B cell (primary cell): Measurements from ENCODE around the gene TMEM14C. TPM values are rescaled to one million over a fixed set of nuclear protein-coding genes. Genes with fewer than 3 reads are reported as not detected.

ENCODE experiments used
- ATAC-seq: fragments of 200-7000 bp; cut with Tn5 transposase; one replicate; pipeline ENCODE4 v1.10.0; 2021; ENCODE audit warnings: low read depth, mild to moderate bottlenecking, moderate number of reproducible peaks, moderate library complexity
- CTCF ChIA-PET: fragments of 350-600 bp; sonication (Branson Sonifier 250); formaldehyde crosslinking; loops from one replicate; lab custom pipeline; 2021; ENCODE audit warnings: antibody characterized with exemption, inconsistent platforms; lab: Charles Lee
- POLR2A ChIA-PET: fragments of 350-600 bp; sonication (Branson Sonifier 250); formaldehyde crosslinking; loops from one replicate; lab custom pipeline; 2021; ENCODE audit warnings: antibody characterized with exemption; lab: Charles Lee
- DNase-seq: peaks from one replicate; pipeline ENCODE4 v3.0.0; 2013
- H2AFZ ChIP-seq: 2 replicates; pipeline ENCODE4 v1.6.1; 2012; ENCODE audit warnings: mild to moderate bottlenecking, low read depth, low read length; ENCODE audit not compliant: insufficient read depth, poor library complexity, severe bottlenecking
- H3K27ac ChIP-seq, 2 donors: 1 replicate in 1 of 2; 2 replicates in 1 of 2; pipeline ENCODE4 v1.5.1; 2012 to 2013; ENCODE audit warnings: low read length in 2 of 2, mild to moderate bottlenecking in 2 of 2, moderate library complexity in 1 of 2
- H3K27me3 ChIP-seq, 4 experiments: fragments of 200-600 bp in 1 of 4; sonication (generic) in 1 of 4; replicated peaks in 1 of 4; 1 replicate in 2 of 4; 2 replicates in 2 of 4; pipeline versions ENCODE4 v1.6.1 to v1.7.0; 2013 to 2016; ENCODE audit warnings: low read length in 3 of 4, mild to moderate bottlenecking in 2 of 4, mixed read lengths in 1 of 4, moderate library complexity in 1 of 4; ENCODE audit not compliant: insufficient read depth in 4 of 4, control insufficient read depth in 3 of 4; ENCODE audit errors: control extremely low read depth in 1 of 4
- H3K36me3 ChIP-seq, 2 experiments: replicated peaks in 1 of 2; 1 replicate in 1 of 2; 2 replicates in 1 of 2; pipeline versions ENCODE4 v1.6.1 to v1.7.1; 2013; ENCODE audit warnings: low read length in 1 of 2; ENCODE audit not compliant: insufficient read depth in 2 of 2, control insufficient read depth in 1 of 2; ENCODE audit errors: control extremely low read depth in 1 of 2, extremely low read depth in 1 of 2
- H3K4me1 ChIP-seq, 2 donors: fragments of 200-600 bp in 1 of 2; sonication (generic) in 1 of 2; 1 replicate in 1 of 2; 2 replicates in 1 of 2; pipeline versions ENCODE4 v1.5.1 to v1.6.1; 2013 to 2017; ENCODE audit warnings: low read length in 2 of 2; ENCODE audit not compliant: control insufficient read depth in 2 of 2, insufficient read depth in 2 of 2
- H3K4me2 ChIP-seq: replicated peaks from 2 replicates; pipeline ENCODE3; 2012; ENCODE audit warnings: mild to moderate bottlenecking, low read depth, low read length; ENCODE audit not compliant: poor library complexity, severe bottlenecking
- H3K4me3 ChIP-seq, 5 experiments: fragments of 200-600 bp in 1 of 5; sonication (generic) in 1 of 5; 1 replicate in 3 of 5; 2 replicates in 2 of 5; pipeline versions ENCODE4 v1.5.1 to v1.7.0; 2011 to 2016; ENCODE audit warnings: low read length in 4 of 5, mild to moderate bottlenecking in 4 of 5, low read depth in 2 of 5, control low read depth in 1 of 5, moderate library complexity in 1 of 5; ENCODE audit not compliant: insufficient read depth in 1 of 5; ENCODE audit errors: control extremely low read depth in 1 of 5, extremely low read depth in 1 of 5
- H3K79me2 ChIP-seq: fragments of 200-600 bp; sonication (generic); one replicate; pipeline ENCODE4 v1.6.0; 2016; ENCODE audit warnings: low read length; ENCODE audit not compliant: control insufficient read depth, insufficient read depth
- H3K9ac ChIP-seq: fragments of 200-600 bp; sonication (generic); 2 replicates; pipeline ENCODE4 v1.6.1; 2017; ENCODE audit warnings: mild to moderate bottlenecking, low read length, moderate library complexity
- H3K9me3 ChIP-seq, 3 donors: one replicate each; pipeline versions ENCODE4 v1.6.1 to v1.7.1; 2013; ENCODE audit warnings: low read length in 2 of 3; ENCODE audit not compliant: control insufficient read depth in 2 of 3, insufficient read depth in 1 of 3; ENCODE audit errors: control extremely low read depth in 1 of 3
- H4K20me1 ChIP-seq: 2 replicates; pipeline ENCODE4 v1.6.0; 2012; ENCODE audit warnings: mild to moderate bottlenecking, low read length; ENCODE audit not compliant: insufficient read depth, control insufficient read depth, poor library complexity, severe bottlenecking
- H3K27ac Mint-ChIP-seq: one replicate; pipeline ENCODE4 v1.8.0; 2021; ENCODE audit warnings: mixed read lengths
- H3K27me3 Mint-ChIP-seq: one replicate; pipeline ENCODE4 v1.8.0; 2021; ENCODE audit warnings: mixed read lengths
- H3K4me1 Mint-ChIP-seq: one replicate; pipeline ENCODE4 v1.8.0; 2021; ENCODE audit warnings: mixed read lengths
- H3K4me3 Mint-ChIP-seq: one replicate; pipeline ENCODE4 v1.8.0; 2021; ENCODE audit warnings: mixed read lengths
- H3K9me3 Mint-ChIP-seq: one replicate; pipeline ENCODE4 v1.8.0; 2022; ENCODE audit warnings: mixed read lengths; ENCODE audit not compliant: insufficient read depth
- CTCF ChIP-seq: fragments of 200-600 bp; IDR thresholded peaks from one replicate; pipeline ENCODE4 v1.8.0; 2022; ENCODE audit warnings: antibody characterized with exemption, mild to moderate bottlenecking
- EZH2 ChIP-seq: IDR thresholded peaks from 2 replicates; pipeline ENCODE4 v1.6.1; 2012; ENCODE audit warnings: borderline replicate concordance, low read depth, mild to moderate bottlenecking, moderate library complexity, low read length; ENCODE audit not compliant: insufficient read depth, poor library complexity, severe bottlenecking
- WGBS: methylation state at CpG from one replicate; pipeline ENCODE4 v1.1.5; 2013; ENCODE audit warnings: missing lambda C conversion rate; ENCODE audit not compliant: insufficient coverage; 5-methylcytosine and 5-hydroxymethylcytosine counted together
- intact Hi-C: fragments of 100-400 bp; cut with micrococcal nuclease; formaldehyde crosslinking; loops from one replicate; pipeline ENCODE4 v1.10.0; 2022
- polyA plus RNA-seq: library from polyadenylated mRNA; depleted of rRNA; stranded (reverse); fragments of >200 nt; gene quantifications from 2 replicates; pipeline ENCODE4 v1.2.3, GENCODE V29; 2012
- total RNA-seq, 2 donors: library from RNA; stranded (reverse); fragments of 120-200 nt in 1 of 2; gene quantifications; 1 replicate in 1 of 2; 2 replicates in 1 of 2; pipeline versions ENCODE4 v1.2.3 to v1.2.4, GENCODE V29; 2013 to 2022

TMEM14C gene
- total and polyA plus RNA-seq, 2 donors (not counting 1 experiment from before 2014, with no cell fraction given): 31.7 to 39.1 TPM

- peaks cover 0 to 20% (median 7%) of the 10 kb centered on the region in 3 donors for H3K9me3 ChIP-seq
- peaks cover 0 to 10% of the 10 kb centered on the region in 2 experiments for H3K36me3 ChIP-seq
- DNase-seq (peak; percentile 11), ATAC-seq (no peak)
- H3K27ac Mint-ChIP-seq: peak overlapping the region; percentile 95
- peak overlapping the region; percentile 91 for H2AFZ ChIP-seq
- peak overlapping the region in 4 of 5 experiments; percentile 52 to 82 (median 73) for H3K4me3 ChIP-seq
- ChIA-PET CTCF (interaction anchor here (0.6 to 3.0 kb wide), 4 partner anchors 14 to 212 kb away, joined by 3 to 12 read pairs (median 8); partner anchors contain the start of genes C6orf52 and PAK1IP1), POLR2A (interaction anchor here (1.0 to 3.0 kb wide), 4 partner anchors 25 to 187 kb away, joined by 4 to 16 read pairs (median 4); partner anchors contain the start of genes C6orf52, PAK1IP1 and TMEM14B)
- peak overlapping the region; percentile 98 for H3K4me3 Mint-ChIP-seq
- no peaks in the 10 kb centered on the region for H3K27me3 Mint-ChIP-seq
- no peaks in the 10 kb centered on the region for H4K20me1 ChIP-seq
- H3K4me1 ChIP-seq: peaks cover 16 to 31% of the 10 kb centered on the region in 2 donors
- 94% methylated on average over 9 of the region's 11 CpGs for WGBS
- TF ChIP-seq EZH2: no peak
- no peak for TF ChIP-seq CTCF
- H3K79me2 ChIP-seq: peaks cover 26% of the 10 kb centered on the region
- peak overlapping the region; percentile 82 for H3K9ac ChIP-seq
- peak overlapping the region; percentile 1 to 67 for H3K27ac ChIP-seq
- intact Hi-C loops: no loop called here
- H3K9me3 Mint-ChIP-seq: peaks cover 3% of the 10 kb centered on the region
- H3K27me3 ChIP-seq: no peaks in the 10 kb centered on the region
- peak overlapping the region; percentile 88 for H3K4me2 ChIP-seq
- H3K4me1 Mint-ChIP-seq: peaks cover 39% of the 10 kb centered on the region
Measured at GRCh38 chr6:10721850-10722569, 860 bp upstream of the TMEM14C start.

- ChIA-PET POLR2A (interaction anchor here (1.0 to 1.7 kb wide), 2 partner anchors 25 to 27 kb away, joined by 4 to 5 read pairs; partner anchors contain the start of genes C6orf52, PAK1IP1 and TMEM14B), CTCF (interaction anchor here (1.8 to 3.0 kb wide), 2 partner anchors 28 to 212 kb away, joined by 6 to 10 read pairs; partner anchors contain the start of genes C6orf52 and PAK1IP1)
- peak overlapping the region; percentile 88 for H3K4me2 ChIP-seq
- peak overlapping the region; percentile 1 to 67 for H3K27ac ChIP-seq
- peaks cover 26% of the 10 kb centered on the region for H3K79me2 ChIP-seq
- no peak for DNase-seq
- peak overlapping the region; percentile 98 for H3K4me3 Mint-ChIP-seq
- H3K9ac ChIP-seq: peak overlapping the region; percentile 82
- peaks cover 16 to 31% of the 10 kb centered on the region in 2 donors for H3K4me1 ChIP-seq
- H3K27ac Mint-ChIP-seq: peak overlapping the region; percentile 95
- peak overlapping the region; percentile 52 to 82 (median 70) for H3K4me3 ChIP-seq
- peaks cover 0 to 20% (median 7%) of the 10 kb centered on the region in 3 donors for H3K9me3 ChIP-seq
- WGBS: 1% methylated on average over 6 of the region's 6 CpGs
- H3K36me3 ChIP-seq: peaks cover 0 to 10% of the 10 kb centered on the region in 2 experiments
- H3K27me3 ChIP-seq: no peaks in the 10 kb centered on the region
- TF ChIP-seq EZH2 (no peak), CTCF (no peak)
- peaks cover 42% of the 10 kb centered on the region for H3K4me1 Mint-ChIP-seq
- intact Hi-C loops: no loop called here
- peaks cover 3% of the 10 kb centered on the region for H3K9me3 Mint-ChIP-seq
- no peaks in the 10 kb centered on the region for H4K20me1 ChIP-seq
- no peak for ATAC-seq
- no peaks in the 10 kb centered on the region for H3K27me3 Mint-ChIP-seq
- peak overlapping the region; percentile 91 for H2AFZ ChIP-seq
Measured at GRCh38 chr6:10722570-10722819, 375 bp upstream of the TMEM14C start.
